Liver (tissue), 9 donors: Measurements from ENCODE around the gene POLR2L. TPM values are rescaled to one million over a fixed set of nuclear protein-coding genes. Genes with fewer than 3 reads are reported as not detected.

Experiments used
- DNase-seq: peaks from one replicate; pipeline ENCODE4 v3.0.0-alpha.2; 2017; ENCODE audit warnings: low spot score
- H3K27ac ChIP-seq, 2 donors: one replicate each; pipeline ENCODE4 v1.7.0; 2013; ENCODE audit warnings: inconsistent platforms in 2 of 2, low read length in 2 of 2, control low read depth in 1 of 2, low read depth in 1 of 2, mild to moderate bottlenecking in 1 of 2
- H3K27me3 ChIP-seq, 4 donors: one replicate each; pipeline versions ENCODE4 v1.6.1 to v1.7.0; 2013; ENCODE audit warnings: low read length in 3 of 4, inconsistent platforms in 1 of 4, mild to moderate bottlenecking in 1 of 4, moderate library complexity in 1 of 4; ENCODE audit not compliant: control insufficient read depth in 4 of 4, insufficient read depth in 4 of 4
- H3K36me3 ChIP-seq, 4 donors: one replicate each; pipeline versions ENCODE4 v1.6.1 to v1.7.0; 2013; ENCODE audit warnings: low read length in 3 of 4, mild to moderate bottlenecking in 3 of 4, low read depth in 1 of 4, moderate library complexity in 1 of 4; ENCODE audit not compliant: control insufficient read depth in 4 of 4, insufficient read depth in 3 of 4
- H3K4me1 ChIP-seq, 4 donors: one replicate each; pipeline versions ENCODE4 v1.6.1 to v1.7.0; 2013; ENCODE audit warnings: low read length in 3 of 4, mild to moderate bottlenecking in 3 of 4, moderate library complexity in 1 of 4; ENCODE audit not compliant: control insufficient read depth in 4 of 4, insufficient read depth in 4 of 4
- H3K4me3 ChIP-seq, 3 donors: one replicate each; pipeline versions ENCODE4 v1.6.1 to v1.7.0; 2013; ENCODE audit warnings: low read length in 3 of 3, control low read depth in 1 of 3, low read depth in 1 of 3, mild to moderate bottlenecking in 1 of 3
- H3K9ac ChIP-seq, 2 donors: one replicate each; pipeline ENCODE4 v1.7.0; 2013; ENCODE audit warnings: low read length in 2 of 2, mild to moderate bottlenecking in 2 of 2, moderate library complexity in 2 of 2, control low read depth in 1 of 2, low read depth in 1 of 2
- H3K9me3 ChIP-seq, 4 donors: one replicate each; pipeline versions ENCODE4 v1.6.1 to v1.7.0; 2013; ENCODE audit warnings: low read length in 3 of 4; ENCODE audit not compliant: control insufficient read depth in 4 of 4
- EGR1 ChIP-seq, 2 donors: IDR thresholded peaks; 2 replicates each; pipeline ENCODE4 v1.6.1; 2016 to 2018; ENCODE audit warnings: antibody characterized with exemption in 2 of 2, low read depth in 2 of 2
- FOXA1 ChIP-seq: IDR thresholded peaks from 2 replicates; pipeline ENCODE4 v1.6.1; 2016; ENCODE audit warnings: antibody characterized with exemption
- FOXA2 ChIP-seq: IDR thresholded peaks from 2 replicates; pipeline ENCODE4 v1.6.1; 2016; ENCODE audit warnings: antibody characterized with exemption
- GABPA ChIP-seq, 2 donors: IDR thresholded peaks in 1 of 2; conservative IDR thresholded peaks in 1 of 2; 2 replicates each; pipeline ENCODE4 v1.6.1; 2016; ENCODE audit warnings: antibody characterized with exemption in 2 of 2, mild to moderate bottlenecking in 1 of 2, moderate library complexity in 1 of 2
- HNF4A ChIP-seq, 2 donors: conservative IDR thresholded peaks; 2 replicates each; pipeline ENCODE4 v1.6.1; 2016; ENCODE audit warnings: antibody characterized with exemption in 2 of 2, mild to moderate bottlenecking in 2 of 2
- HNF4G ChIP-seq: IDR thresholded peaks from 2 replicates; pipeline ENCODE4 v1.6.1; 2016; ENCODE audit warnings: antibody characterized with exemption
- JUND ChIP-seq, 2 donors: IDR thresholded peaks; 2 replicates each; pipeline ENCODE4 v1.6.1; 2016; ENCODE audit warnings: antibody characterized with exemption in 2 of 2
- NR2F2 ChIP-seq: IDR thresholded peaks from 2 replicates; pipeline ENCODE4 v1.6.1; 2016; ENCODE audit warnings: antibody characterized with exemption
- RAD21 ChIP-seq, 2 donors: IDR thresholded peaks; 2 replicates each; pipeline ENCODE4 v1.6.1; 2016; ENCODE audit warnings: antibody characterized with exemption in 2 of 2, mild to moderate bottlenecking in 2 of 2
- RXRA ChIP-seq, 2 donors: IDR thresholded peaks; 2 replicates each; pipeline ENCODE4 v1.6.1; 2017 to 2018; ENCODE audit warnings: antibody characterized with exemption in 2 of 2, mild to moderate bottlenecking in 1 of 2
- SP1 ChIP-seq: IDR thresholded peaks from 2 replicates; pipeline ENCODE4 v1.6.1; 2018; ENCODE audit warnings: antibody characterized with exemption, mild to moderate bottlenecking
- TAF1 ChIP-seq: conservative IDR thresholded peaks from 2 replicates; pipeline ENCODE4 v1.6.1; 2016; ENCODE audit warnings: antibody characterized with exemption, mild to moderate bottlenecking
- YY1 ChIP-seq: IDR thresholded peaks from 2 replicates; pipeline ENCODE4 v1.6.1; 2016; ENCODE audit warnings: antibody characterized with exemption, mild to moderate bottlenecking
- WGBS: extraction: QIAGEN DNeasy Blood & Tissue Kit; methylation state at CpG from one replicate; pipeline ENCODE4 v1.1.7; 2013; 5-methylcytosine and 5-hydroxymethylcytosine counted together
- polyA plus RNA-seq, 2 donors: library from polyadenylated mRNA; stranded (reverse) in 1 of 2; unstranded in 1 of 2; fragments of 200-250 nt in 1 of 2; fragments of >200 nt in 1 of 2; fragmentation: Nextera tagmentation in 1 of 2; extraction: Ambion mirVana in 1 of 2; gene quantifications; one replicate each; pipeline versions ENCODE4 v1.2.1 to v1.2.3, GENCODE V29; 2013 to 2015
- total RNA-seq, 2 donors: library from RNA; depleted of rRNA; stranded (reverse); fragments of >200 nt; gene quantifications; one replicate each; pipeline ENCODE4 v1.2.3, GENCODE V29; 2014
- TF ChIP-seq, protein P1 (sequence below): IDR thresholded peaks from 2 replicates; pipeline ENCODE4 v1.6.1; 2016; ENCODE audit warnings: antibody characterized with exemption
- TF ChIP-seq, protein P2 (sequence below): IDR thresholded peaks from 2 replicates; pipeline ENCODE4 v1.6.1; 2016; ENCODE audit warnings: antibody characterized with exemption
- TF ChIP-seq, protein P3 (sequence below): fragments of 150-350 bp; IDR thresholded peaks from 2 replicates; pipeline ENCODE4 v1.5.1; 2017; ENCODE audit warnings: improper control_type of control experiment, low read depth, low read length; ENCODE audit not compliant: missing input control
- TF ChIP-seq, protein P4 (sequence below): IDR thresholded peaks from 2 replicates; pipeline ENCODE4 v1.6.1; 2016; ENCODE audit warnings: antibody characterized with exemption, mild to moderate bottlenecking
- donor health status: healthy.
- donor health status: healthy.
- donor health status: healthy.
- donor health status: healthy.
- donor health status: healthy.

POLR2L gene
- total and polyA plus RNA-seq, 4 donors: 28.1 to 230 (median 106) TPM

DNA sequence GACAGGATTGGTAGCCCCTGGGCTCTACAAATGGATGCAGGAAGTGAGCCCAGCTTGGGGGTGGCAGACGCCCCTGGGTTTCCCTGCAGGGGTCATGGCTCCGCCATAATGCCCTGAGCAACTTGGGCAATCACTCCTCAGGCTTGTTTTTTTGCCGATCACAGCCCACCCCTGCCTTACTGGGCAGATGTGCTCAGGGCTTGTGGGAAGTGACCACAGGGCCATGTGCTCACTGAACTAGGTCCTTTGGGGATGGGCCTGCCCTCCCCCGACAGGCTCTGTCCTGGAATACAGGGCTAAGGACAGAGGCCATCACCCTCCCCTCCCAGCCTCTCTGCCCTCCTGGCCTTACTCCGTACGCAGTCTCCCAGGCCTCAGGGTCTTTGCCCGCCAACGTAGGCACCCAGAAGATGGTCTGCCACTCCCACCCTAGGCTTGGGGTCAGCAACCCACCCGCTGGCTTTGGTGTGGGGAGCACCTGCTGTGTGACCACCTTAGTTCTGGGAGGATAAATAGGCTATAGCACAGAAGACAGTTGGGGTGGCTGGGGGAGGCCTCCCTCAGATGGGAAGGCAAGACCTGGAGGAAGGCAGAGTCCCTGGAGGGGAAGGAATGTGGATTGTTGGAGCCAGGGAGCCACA, 28.8 kb downstream of the POLR2L start:
- no peak overlapping the region for H3K4me3 ChIP-seq
- H3K36me3 ChIP-seq: peaks cover 5 to 23% (median 19%) of the 10 kb centered on the region in 4 donors
- 91% methylated on average over 9 of the region's 9 CpGs for WGBS

DNA sequence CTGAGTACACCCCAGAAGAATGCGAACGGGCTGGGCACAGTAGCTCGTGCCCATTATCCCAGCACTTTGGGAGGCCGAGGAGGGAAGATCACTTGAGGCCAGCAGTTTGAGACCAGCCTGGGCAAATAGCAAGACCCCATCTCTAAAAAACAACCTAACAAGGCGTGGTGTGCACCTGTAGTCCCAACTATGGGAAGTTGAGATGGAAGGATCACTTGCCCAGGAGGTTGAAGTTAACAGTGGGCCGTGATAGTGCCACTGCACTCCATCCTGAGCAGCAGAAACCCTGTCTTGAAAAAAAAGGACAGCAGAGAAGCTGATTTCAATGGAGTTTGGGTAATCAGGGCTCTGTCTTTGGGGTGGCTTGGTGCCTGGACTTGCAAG, 29.3 kb downstream of the POLR2L start:
- 98% methylated on average over 6 of the region's 6 CpGs for WGBS
- H3K27me3 ChIP-seq: no peaks in the 10 kb centered on the region

More for the DNA sequence above, 28.8 kb downstream of the POLR2L start:
- H3K27me3 ChIP-seq: no peaks in the 10 kb centered on the region
- TF ChIP-seq JUND (IDR thresholded peaks at IDR 0.05) (no peak), YY1 (no peak), FOXA2 (no peak), RAD21 (IDR thresholded peaks at IDR 0.05) (no peak), SP1 (no peak)
- TF ChIP-seq, protein P1, sequence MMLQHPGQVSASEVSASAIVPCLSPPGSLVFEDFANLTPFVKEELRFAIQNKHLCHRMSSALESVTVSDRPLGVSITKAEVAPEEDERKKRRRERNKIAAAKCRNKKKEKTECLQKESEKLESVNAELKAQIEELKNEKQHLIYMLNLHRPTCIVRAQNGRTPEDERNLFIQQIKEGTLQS: no peak
- TF ChIP-seq, protein P2, sequence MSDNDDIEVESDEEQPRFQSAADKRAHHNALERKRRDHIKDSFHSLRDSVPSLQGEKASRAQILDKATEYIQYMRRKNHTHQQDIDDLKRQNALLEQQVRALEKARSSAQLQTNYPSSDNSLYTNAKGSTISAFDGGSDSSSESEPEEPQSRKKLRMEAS: no peak
- DNase-seq: no peak
- peaks cover 0 to 26% (median 16%) of the 10 kb centered on the region in 4 donors for H3K4me1 ChIP-seq
- no peak overlapping the region for H3K27ac ChIP-seq
- H3K9ac ChIP-seq: no peak overlapping the region
- H3K9me3 ChIP-seq: no peaks in the 10 kb centered on the region

More for the DNA sequence above, 29.3 kb downstream of the POLR2L start:
- H3K9me3 ChIP-seq: no peaks in the 10 kb centered on the region
- no peak for DNase-seq
- peaks cover 4 to 27% (median 20%) of the 10 kb centered on the region in 4 donors for H3K4me1 ChIP-seq
- no peak overlapping the region for H3K9ac ChIP-seq
- peaks cover 5 to 23% (median 19%) of the 10 kb centered on the region in 4 donors for H3K36me3 ChIP-seq
- H3K27ac ChIP-seq: no peak overlapping the region
- no peak overlapping the region for H3K4me3 ChIP-seq
- TF ChIP-seq JUND (IDR thresholded peaks at IDR 0.05) (no peak), FOXA2 (no peak), YY1 (no peak), SP1 (no peak), RXRA (IDR thresholded peaks at IDR 0.05) (no peak), EGR1 (IDR thresholded peaks at IDR 0.05; ENCODE audit: low read depth in 2 of 2) (no peak), HNF4G (no peak), GABPA (IDR thresholded peaks at IDR 0.05 in 1 of 2, conservative IDR thresholded peaks at IDR 0.05 in 1 of 2) (no peak), RAD21 (IDR thresholded peaks at IDR 0.05) (no peak), TAF1 (no peak), HNF4A (conservative IDR thresholded peaks at IDR 0.05) (no peak), FOXA1 (no peak), NR2F2 (no peak)
- TF ChIP-seq, protein P1: no peak
- TF ChIP-seq, protein P3, sequence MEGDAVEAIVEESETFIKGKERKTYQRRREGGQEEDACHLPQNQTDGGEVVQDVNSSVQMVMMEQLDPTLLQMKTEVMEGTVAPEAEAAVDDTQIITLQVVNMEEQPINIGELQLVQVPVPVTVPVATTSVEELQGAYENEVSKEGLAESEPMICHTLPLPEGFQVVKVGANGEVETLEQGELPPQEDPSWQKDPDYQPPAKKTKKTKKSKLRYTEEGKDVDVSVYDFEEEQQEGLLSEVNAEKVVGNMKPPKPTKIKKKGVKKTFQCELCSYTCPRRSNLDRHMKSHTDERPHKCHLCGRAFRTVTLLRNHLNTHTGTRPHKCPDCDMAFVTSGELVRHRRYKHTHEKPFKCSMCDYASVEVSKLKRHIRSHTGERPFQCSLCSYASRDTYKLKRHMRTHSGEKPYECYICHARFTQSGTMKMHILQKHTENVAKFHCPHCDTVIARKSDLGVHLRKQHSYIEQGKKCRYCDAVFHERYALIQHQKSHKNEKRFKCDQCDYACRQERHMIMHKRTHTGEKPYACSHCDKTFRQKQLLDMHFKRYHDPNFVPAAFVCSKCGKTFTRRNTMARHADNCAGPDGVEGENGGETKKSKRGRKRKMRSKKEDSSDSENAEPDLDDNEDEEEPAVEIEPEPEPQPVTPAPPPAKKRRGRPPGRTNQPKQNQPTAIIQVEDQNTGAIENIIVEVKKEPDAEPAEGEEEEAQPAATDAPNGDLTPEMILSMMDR: no peak
- TF ChIP-seq, protein P4, sequence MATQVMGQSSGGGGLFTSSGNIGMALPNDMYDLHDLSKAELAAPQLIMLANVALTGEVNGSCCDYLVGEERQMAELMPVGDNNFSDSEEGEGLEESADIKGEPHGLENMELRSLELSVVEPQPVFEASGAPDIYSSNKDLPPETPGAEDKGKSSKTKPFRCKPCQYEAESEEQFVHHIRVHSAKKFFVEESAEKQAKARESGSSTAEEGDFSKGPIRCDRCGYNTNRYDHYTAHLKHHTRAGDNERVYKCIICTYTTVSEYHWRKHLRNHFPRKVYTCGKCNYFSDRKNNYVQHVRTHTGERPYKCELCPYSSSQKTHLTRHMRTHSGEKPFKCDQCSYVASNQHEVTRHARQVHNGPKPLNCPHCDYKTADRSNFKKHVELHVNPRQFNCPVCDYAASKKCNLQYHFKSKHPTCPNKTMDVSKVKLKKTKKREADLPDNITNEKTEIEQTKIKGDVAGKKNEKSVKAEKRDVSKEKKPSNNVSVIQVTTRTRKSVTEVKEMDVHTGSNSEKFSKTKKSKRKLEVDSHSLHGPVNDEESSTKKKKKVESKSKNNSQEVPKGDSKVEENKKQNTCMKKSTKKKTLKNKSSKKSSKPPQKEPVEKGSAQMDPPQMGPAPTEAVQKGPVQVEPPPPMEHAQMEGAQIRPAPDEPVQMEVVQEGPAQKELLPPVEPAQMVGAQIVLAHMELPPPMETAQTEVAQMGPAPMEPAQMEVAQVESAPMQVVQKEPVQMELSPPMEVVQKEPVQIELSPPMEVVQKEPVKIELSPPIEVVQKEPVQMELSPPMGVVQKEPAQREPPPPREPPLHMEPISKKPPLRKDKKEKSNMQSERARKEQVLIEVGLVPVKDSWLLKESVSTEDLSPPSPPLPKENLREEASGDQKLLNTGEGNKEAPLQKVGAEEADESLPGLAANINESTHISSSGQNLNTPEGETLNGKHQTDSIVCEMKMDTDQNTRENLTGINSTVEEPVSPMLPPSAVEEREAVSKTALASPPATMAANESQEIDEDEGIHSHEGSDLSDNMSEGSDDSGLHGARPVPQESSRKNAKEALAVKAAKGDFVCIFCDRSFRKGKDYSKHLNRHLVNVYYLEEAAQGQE: no peak
- TF ChIP-seq, protein P2: no peak
